Adrenal gland (tissue), 5 donors: ENCODE data around the gene HOTAIR.

ENCODE experiments used
- POLR2A ChIP-seq, 2 donors: fragments of 450-650 bp; IDR thresholded peaks; one replicate each; pipeline ENCODE4 v1.6.1; 2017; ENCODE audit warnings: antibody characterized with exemption in 2 of 2, mild to moderate bottlenecking in 2 of 2, moderate library complexity in 1 of 2
- TF ChIP-seq, protein P1 (sequence below), 6 experiments: fragments of 450-650 bp in 4 of 6; fragments of 200-600 bp in 2 of 6; sonication (generic) in 1 of 6; IDR thresholded peaks; 1 replicate in 5 of 6; 2 replicates in 1 of 6; pipeline versions ENCODE4 v1.5.1 to v1.8.0; 2016 to 2021; ENCODE audit warnings: antibody characterized with exemption in 6 of 6, mild to moderate bottlenecking in 2 of 6, moderate library complexity in 1 of 6
- donor health status: DM: no; HTN: no; CAD: no.

GRCh38 chr12:54009171-54010052 is 34.7 kb upstream of the HOTAIR start:
- TF ChIP-seq, protein P1, sequence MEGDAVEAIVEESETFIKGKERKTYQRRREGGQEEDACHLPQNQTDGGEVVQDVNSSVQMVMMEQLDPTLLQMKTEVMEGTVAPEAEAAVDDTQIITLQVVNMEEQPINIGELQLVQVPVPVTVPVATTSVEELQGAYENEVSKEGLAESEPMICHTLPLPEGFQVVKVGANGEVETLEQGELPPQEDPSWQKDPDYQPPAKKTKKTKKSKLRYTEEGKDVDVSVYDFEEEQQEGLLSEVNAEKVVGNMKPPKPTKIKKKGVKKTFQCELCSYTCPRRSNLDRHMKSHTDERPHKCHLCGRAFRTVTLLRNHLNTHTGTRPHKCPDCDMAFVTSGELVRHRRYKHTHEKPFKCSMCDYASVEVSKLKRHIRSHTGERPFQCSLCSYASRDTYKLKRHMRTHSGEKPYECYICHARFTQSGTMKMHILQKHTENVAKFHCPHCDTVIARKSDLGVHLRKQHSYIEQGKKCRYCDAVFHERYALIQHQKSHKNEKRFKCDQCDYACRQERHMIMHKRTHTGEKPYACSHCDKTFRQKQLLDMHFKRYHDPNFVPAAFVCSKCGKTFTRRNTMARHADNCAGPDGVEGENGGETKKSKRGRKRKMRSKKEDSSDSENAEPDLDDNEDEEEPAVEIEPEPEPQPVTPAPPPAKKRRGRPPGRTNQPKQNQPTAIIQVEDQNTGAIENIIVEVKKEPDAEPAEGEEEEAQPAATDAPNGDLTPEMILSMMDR (IDR thresholded peaks at IDR 0.05): no peak
- no peak for TF ChIP-seq POLR2A (IDR thresholded peaks at IDR 0.05)
